Subcutaneous adipose tissue (tissue), 4 donors: ENCODE data around the gene COL18A1. TPM values are rescaled to one million over a fixed set of nuclear protein-coding genes. Genes with fewer than 3 reads are reported as not detected.

Experiments
- CTCF ChIP-seq: fragments of 450-650 bp; IDR thresholded peaks from one replicate; pipeline ENCODE4 v1.5.1; 2016; ENCODE audit warnings: low read depth, mild to moderate bottlenecking, control low read depth, antibody characterized with exemption, moderate library complexity
- total RNA-seq, 4 donors: library from RNA; depleted of rRNA; stranded (reverse); fragments of >200 nt; gene quantifications; one replicate each; pipeline ENCODE4 v1.1.0, GENCODE V29; 2016

COL18A1 gene
- total RNA-seq, 4 donors from 2014 or later = 33.4 to 102 (median 66.7) TPM

DNA sequence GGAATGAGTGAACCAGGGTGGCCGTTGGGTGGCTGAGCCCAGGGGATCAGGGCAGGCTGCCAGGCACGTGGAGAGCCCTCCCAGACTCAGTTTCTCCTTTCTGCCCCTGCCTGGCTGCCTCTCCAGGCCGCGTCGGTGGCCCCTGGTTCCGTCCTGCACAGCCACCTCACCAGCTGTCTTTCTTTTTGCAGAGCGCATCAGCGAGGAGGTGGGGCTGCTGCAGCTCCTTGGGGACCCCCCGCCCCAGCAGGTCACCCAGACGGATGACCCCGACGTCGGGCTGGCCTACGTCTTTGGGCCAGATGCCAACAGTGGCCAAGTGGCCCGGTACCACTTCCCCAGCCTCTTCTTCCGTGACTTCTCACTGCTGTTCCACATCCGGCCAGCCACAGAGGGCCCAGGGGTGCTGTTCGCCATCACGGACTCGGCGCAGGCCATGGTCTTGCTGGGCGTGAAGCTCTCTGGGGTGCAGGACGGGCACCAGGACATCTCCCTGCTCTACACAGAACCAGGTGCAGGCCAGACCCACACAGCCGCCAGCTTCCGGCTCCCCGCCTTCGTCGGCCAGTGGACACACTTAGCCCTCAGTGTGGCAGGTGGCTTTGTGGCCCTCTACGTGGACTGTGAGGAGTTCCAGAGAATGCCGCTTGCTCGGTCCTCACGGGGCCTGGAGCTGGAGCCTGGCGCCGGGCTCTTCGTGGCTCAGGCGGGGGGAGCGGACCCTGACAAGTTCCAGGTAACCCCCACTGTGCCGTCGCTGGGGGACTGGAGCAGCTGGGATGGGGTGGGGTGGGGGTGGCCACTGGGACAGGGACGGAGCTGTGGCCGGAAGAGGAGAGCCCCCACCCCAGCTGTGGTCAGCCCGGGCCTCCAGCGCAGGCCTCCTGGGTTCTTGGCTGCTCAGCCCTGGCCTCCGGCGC is 63.3 kb downstream of the COL18A1 start:
- no peak for TF ChIP-seq CTCF

DNA sequence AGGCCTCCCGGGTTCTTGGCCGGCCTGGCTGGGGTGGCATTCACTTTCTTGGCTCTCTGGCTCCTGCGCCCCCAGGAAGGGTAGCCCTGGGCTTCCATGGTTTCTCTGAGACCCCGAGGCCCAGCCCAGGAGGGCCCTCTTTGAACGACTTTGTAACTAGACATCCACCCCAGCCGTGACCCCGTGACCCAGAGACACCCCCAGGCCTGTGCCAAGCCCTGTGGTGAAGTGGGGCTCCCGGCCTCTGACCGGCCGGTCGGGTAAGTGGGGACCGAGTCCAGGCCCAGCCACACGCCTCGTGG is 64.0 kb downstream of the COL18A1 start:
- no peak for TF ChIP-seq CTCF

DNA sequence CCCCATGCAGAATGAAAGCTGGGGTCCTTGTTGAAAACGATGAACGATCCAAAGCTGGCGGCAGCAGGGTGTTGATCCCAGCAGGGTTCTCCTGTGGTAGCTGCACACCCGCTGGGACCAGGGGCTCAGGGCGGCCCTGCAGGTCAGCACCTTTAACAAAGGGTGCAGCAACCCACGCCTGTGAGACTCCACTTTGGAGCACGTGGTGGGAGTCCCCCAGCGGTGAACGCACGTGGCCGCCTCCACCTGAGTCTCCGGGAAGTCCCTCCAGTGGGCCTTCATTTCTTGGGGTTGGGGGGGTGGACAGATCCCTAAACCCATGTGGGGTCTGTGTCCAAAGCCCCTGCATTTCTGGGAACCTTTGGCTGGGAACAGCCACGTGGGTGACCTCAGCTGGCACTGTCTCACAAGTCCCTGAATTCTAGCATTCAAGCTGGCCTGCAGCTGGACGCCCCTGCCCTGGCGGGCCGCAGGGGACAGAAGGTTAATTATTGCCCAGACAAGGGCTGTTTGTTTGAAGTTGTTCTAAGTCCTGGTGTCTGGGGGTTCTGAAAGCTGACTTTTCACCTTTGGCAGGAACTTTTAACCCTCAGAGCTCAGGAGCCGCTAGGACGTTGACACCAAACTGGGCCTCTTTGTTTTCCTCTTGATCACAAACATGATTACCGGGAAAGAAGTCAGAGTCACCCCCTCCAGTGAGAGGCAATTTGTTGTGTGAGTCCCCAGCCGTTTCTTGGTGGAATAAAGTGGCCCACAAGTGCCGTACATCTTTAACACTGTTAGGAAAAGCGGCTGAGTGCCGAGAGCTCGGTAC is 64.5 kb downstream of the COL18A1 start:
- TF ChIP-seq CTCF = no peak

DNA sequence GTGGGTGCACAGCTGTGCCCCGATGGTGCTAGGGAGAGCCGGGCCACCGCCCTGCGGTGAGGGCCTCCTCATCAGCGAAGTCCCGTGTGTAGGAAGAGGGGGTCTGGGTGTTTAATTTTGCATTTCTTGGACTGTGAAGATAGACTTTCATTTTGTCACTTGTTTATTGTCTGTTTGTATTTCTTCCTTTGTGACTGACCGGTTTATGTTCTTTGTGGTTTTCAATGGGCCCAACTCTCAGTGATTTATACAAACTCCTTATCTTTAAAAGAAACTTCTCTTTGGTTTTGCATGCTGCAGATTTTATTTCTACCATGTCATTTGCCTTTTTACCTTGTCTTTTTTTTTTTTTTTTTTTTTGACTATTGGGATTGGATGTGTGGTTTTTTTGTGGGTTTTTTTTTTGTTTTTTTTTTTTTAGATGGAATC is 65.1 kb downstream of the COL18A1 start:
- no peak for TF ChIP-seq CTCF

- TF ChIP-seq CTCF = no peak
These were observed 66.0 kb downstream of the COL18A1 start for GRCh38 chr21:45470773-45471524.

DNA sequence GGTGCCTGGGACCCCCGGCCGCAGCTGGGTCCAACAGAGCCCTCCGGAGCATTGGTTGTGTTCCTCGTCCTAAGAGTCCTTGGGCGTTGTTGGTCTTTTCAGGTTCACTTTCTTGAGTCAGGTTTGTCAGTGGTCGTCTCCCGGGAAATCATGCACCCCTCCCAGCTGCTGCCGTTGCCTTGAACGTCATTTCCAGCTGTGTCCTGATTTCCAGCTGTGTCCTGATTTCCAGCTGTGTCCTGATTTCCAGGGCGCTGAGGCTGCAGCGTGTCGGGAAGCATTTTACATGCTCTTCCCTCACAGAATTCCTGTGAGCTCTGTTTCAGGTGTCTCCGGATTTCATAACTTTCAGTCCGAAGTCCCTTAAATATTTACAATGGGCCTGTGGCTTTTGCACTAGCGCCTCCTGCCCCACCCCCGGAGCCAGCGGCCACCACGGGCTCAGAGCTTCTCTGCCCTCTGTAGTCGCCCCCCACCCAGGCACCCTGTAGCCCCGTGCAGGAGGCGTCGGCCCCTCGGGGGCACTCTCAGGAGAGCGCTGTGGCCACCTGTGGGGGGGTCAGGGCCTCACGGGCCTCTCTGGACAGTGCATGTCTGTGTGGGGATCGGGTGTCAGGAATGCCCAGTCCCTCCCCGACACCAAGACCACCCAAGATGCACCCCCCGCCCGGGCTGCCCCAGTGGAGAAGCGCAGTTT is 66.7 kb downstream of the COL18A1 start:
- no peak for TF ChIP-seq CTCF
